ENCODE results near the gene SURF1.

- TF ChIP-seq POLR2A (IDR thresholded peaks at IDR 0.05) (no peak), CTCF (IDR thresholded peaks at IDR 0.05) (no peak)
Observed at GRCh38 chr9:133360400-133361393, 4.4 kb upstream of the SURF1 start.

Measured in gastroesophageal sphincter (tissue), 3 donors.